GM19193 (cell line): Measurements from ENCODE around the gene SRC.

ENCODE experiments used
- POLR2A ChIP-seq: IDR thresholded peaks from 4 replicates; pipeline ENCODE4 v1.6.1; 2011; ENCODE audit not compliant: insufficient read depth, insufficient read length; ENCODE audit errors: extremely low read depth

Gene SRC

GRCh38 chr20:37359836-37360235 lies 13.9 kb downstream of the SRC start:
- no peak for TF ChIP-seq POLR2A

- no peak for TF ChIP-seq POLR2A
Measured at GRCh38 chr20:37360391-37361115, 14.6 kb downstream of the SRC start.

GRCh38 chr20:37361336-37361735 lies 15.4 kb downstream of the SRC start:
- TF ChIP-seq POLR2A, result peak; percentile 19

- no peak for TF ChIP-seq POLR2A
Measured at GRCh38 chr20:37362231-37362792, 16.4 kb downstream of the SRC start.

- no peak for TF ChIP-seq POLR2A
Measured at GRCh38 chr20:37362821-37363220, 16.9 kb downstream of the SRC start.

GRCh38 chr20:37363221-37364012 lies 17.5 kb downstream of the SRC start:
- no peak for TF ChIP-seq POLR2A

- TF ChIP-seq POLR2A, result no peak
Measured at GRCh38 chr20:37364013-37364926, 18.3 kb downstream of the SRC start.

GRCh38 chr20:37364927-37365272 lies 19.0 kb downstream of the SRC start:
- TF ChIP-seq POLR2A, result no peak

GRCh38 chr20:37365760-37366638 lies 20.1 kb downstream of the SRC start:
- TF ChIP-seq POLR2A, result no peak

GRCh38 chr20:37366743-37367142 lies 20.8 kb downstream of the SRC start:
- no peak for TF ChIP-seq POLR2A

GRCh38 chr20:37369846-37370245 lies 23.9 kb downstream of the SRC start:
- TF ChIP-seq POLR2A, result no peak

GRCh38 chr20:37372441-37372840 lies 26.5 kb downstream of the SRC start:
- TF ChIP-seq POLR2A, result no peak

GRCh38 chr20:37373020-37373598 lies 27.2 kb downstream of the SRC start:
- no peak for TF ChIP-seq POLR2A

GRCh38 chr20:37375227-37375626 lies 29.3 kb downstream of the SRC start:
- no peak for TF ChIP-seq POLR2A
